GM19023 (cell line): ENCODE data around the gene RNF17.
"Not testable (repeated sequence)": the region's sequence is repeated elsewhere in the genome, so short reads cannot be mapped to it uniquely, and the experiment has no call there.

ENCODE experiments used
- ATAC-seq: cut with Tn5 transposase; IDR thresholded peaks from one replicate; pipeline ENCODE4 v1.9.1; 2021; ENCODE audit warnings: mild to moderate bottlenecking, moderate library complexity; ENCODE audit not compliant: unreplicated experiment

The RNF17 gene

DNA sequence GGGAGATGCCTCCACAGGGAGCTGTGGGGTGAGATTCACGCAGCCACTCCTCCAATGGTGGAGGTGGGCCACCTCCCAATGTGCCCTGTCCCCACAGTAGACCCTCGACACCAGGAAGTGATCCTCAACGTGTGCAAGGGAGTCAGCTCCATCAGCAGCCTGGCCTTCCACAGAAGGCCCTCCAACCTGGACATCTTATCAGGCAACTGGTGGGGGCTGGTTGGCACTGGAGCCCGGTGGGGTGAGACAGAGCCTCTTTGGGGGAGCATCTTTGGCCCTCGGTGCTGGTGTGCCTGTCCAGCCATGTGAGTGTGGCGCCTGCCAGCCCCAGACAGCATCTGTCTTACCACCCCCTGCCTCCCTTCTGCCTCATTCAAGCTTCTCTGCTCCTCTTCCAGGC lies 19.7 kb upstream of the RNF17 start:
- no peak for ATAC-seq

DNA sequence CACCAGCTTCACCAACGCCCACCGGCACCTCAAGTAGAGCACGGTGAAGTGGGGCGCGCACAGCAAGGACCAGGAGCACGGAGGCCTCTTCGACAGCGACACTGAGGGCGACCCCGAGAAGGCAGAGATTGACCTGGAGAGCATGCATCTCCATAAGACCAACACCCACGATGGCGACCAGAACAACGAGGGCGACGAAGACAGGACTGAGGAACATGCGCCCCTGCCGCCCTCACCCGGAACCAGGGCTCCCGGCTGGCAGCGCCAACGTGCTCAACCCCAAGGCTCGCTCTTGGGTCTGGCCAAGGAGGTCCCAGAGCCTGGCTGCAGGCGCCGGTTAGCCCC lies 18.5 kb upstream of the RNF17 start:
- ATAC-seq, result no peak

DNA sequence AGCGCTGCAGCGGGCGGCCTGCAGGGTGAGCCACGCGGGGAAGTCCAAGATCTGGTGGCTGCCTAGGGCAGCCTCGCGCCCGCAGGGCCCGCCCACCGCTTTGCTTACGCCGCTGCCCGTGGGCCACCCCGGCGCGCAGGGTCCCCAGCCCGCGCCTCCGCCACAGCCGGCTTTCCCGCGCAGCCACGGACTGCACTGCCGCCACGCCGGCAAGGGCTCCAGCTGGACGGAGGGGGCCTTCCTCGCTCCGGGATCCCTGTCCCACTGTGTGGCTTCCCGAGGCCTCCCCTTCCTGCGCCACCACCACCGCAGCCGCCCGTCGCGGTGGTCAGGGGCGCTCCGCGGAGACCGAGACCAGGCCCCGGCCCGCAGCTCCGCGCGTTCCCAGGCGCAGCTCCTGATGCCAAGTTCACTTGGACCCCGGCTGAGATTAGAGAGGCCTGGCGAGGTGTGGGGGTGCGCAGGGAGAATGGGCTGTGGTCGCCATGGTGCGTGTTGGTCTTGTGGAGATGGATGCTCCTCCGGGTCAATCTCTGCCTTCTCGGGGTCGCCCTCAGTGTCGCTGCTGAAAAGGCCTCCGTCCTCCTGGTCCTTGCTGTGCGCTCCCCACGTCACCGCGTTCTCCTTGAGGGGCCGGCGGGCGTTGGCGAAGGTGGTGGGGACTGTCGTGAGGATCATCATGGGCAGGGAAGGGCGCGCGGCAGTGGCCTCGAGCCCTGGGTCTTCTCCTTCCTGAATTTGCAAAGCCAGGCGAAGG lies 17.9 kb upstream of the RNF17 start:
- no peak for ATAC-seq

DNA sequence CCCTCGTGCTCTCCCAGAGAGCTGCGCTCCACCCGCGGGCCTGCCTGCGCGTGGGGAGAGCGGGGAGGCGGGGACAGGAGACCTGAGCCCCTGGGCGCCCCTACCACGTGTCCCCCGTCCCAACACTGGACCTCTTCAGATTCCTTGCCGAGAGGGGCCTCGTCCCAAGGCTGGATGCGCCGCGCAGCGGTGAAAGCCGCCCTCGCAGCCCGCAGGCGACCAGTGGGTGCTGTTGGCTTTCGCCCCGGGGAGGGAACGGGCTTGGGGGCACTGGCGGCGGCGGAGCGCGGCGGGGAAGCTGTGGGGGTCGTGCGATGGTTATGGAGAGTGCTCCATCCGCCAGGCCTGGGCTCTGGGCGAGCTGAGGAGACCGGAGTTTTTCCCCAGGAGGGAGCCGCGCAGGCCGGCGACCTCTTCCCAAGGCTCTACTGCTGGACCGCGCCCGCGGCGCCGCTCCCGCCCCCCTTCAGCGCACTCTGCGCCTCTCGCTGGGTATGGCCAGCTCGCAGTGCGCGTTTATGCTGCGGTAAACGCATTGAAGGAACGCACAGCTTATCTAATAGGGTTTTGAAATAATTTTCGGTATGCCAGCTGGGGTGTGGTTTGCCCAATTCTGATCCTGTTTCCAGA lies 17.2 kb upstream of the RNF17 start:
- no peak for ATAC-seq

DNA sequence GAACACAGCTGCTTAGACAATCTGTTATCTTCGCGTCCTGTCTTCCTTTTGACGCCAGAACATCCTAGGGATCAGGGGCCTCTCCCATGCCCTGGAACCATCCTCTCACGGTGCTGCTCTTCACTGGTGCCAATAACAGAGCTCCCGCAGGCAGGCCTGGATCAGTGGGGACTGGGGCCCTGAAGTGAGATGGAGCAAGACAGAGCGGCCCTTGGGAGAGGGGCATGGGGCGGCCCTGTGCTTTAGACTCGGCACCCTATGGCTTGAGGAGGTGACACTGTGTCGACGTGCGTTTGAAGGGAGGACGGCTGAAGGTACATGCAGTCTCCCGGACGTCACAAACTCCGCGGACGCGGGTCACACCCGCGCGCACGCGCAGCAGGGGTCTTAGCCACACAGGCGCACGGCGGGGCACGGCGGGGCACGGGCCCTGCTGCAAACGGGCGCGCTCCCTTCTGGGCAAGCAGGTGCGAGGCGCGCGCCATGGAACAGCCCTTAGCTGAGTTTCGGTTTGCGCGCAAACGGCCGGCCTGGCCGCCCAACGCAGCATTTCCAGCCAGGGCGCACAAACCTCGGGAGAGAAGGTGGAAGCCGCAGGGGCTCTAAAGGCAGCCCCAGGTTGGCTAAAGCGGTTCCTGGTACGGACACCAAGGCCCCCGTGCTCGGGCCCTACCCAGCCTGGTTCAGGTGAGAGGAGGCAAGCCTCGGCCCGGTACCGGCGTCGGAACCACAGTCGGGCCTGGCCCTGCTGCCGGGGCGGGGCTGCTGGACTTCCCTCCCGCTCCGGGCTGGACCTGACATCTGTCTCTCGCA lies 16.5 kb upstream of the RNF17 start:
- no peak for ATAC-seq

DNA sequence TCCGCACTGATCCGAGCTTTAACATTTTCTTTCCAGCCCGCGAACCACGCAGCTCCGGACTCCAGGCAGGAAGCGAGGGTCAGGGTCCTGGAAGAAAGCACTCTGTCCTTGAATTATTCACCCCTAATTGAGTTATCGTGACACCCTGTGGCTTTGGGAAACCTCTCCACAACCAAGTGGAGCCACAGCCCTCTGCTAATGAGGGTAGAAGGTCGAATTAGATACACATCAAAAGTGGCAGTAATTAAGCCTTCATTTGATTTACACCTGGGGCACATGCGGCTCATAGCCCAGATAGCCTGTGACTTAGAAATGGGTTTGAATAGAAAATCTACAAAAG lies 15.9 kb upstream of the RNF17 start:
- ATAC-seq, result no peak

DNA sequence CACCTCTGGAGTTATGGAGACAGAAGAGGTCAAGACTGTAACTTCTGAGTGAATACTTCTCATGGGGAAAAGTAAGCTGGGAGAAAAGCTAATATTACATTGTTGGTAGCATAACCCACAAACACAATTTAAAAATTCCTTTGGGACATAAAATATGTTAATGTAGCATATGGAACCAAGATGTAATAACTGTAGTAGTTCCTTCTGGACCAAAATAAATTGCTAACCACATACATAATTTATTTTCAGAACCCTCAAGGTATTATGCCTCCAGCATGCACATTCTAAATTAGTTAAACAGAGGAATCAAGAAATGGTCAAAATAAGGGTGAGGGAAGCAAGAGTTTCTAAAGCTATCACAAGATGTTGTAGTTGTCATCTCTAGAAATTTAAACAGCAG lies 4.8 kb upstream of the RNF17 start:
- no peak for ATAC-seq

DNA sequence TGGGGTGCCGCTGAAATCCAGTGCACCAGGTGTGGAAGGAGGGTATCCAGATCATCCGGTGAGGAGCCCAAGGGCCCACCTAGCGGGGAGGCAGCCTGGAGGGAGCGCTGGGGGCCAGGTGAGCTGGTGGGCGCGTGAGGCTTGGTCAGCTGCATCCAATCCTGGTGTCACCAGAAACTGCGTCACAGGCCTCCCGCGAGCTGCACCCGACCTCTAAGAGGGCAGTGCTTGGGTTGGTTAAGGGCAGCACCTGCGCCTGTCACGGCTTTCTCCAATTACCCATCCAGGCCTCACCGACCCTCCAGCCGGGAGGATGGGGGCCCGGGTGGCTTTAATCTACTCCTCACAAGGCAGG lies 284 bp downstream of the RNF17 start:
- no peak for ATAC-seq

DNA sequence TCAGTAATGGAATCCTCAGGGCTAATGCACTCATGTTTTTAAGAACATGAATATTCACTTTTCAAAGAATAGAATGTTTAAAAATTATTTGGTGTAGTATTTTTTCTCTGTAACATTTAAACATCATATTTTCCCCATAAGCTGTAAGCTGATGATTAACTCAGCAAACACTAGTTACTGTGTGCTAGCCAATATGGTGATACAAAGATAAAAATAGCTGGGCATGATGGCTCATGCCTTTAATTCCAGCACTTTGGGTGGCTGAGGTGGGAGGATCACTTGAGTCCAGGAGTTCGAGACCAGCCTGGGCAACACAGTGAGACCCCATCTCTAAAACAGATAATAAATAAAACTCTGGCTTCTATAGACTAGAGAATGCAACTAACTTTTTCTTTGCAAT lies 13.2 kb downstream of the RNF17 start:
- no peak for ATAC-seq

DNA sequence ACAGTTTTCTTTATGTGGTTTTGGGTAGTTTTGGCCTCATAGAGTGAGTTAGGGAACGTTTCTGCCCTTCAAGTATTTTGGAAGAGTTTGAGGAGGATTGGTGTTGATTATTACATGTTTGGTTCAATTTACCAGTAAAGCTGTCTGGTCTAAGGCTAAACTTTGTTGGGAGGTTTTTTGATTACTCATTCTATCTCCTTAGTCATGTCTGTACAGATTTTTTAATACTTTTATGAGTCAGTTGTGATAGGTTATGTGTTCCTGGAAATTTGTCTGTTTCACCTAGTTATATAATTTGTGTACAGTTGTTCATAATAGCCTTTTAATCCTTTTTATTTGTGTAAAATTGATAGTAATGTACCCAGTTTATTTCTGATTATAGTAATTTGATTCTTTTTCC lies 20.4 kb downstream of the RNF17 start:
- no peak for ATAC-seq

DNA sequence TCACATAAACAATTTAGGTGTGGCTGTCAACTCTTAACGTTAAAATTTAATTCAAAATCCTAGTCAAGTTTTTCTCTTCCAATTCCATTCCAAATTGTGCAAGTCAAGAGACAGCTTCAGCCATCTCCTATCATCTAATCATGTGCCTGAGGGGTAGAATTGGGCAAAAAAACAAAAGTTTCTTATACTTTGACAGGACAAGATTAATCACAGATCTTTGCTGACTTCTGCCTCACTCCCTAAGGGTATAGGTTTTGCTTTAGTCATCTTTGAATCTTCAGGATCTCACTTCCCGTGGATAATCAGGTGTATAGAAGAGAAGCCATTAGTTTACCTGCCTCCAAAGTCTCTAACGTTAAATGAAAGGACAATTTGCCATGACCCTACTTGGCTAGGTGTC lies 24.6 kb downstream of the RNF17 start:
- no peak for ATAC-seq

DNA sequence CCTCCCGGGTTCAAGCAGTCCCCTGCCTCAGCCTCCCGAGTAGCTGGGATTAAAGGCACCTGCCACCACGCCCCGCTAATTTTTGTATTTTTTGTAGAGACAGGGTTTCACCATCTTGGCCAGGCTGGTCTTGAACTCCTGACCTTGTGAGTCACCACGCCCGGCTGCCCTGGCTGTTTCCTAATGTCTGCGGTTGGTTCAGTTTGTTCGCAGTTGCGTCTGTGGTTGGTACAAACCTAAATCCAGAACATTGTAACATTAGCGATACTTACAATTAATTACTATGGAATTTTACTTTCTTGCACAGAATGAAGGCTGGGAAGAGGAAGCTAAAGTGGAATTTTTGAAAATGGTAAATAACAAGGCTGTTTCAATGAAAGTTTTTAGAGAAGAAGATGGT lies 38.1 kb downstream of the RNF17 start:
- no peak for ATAC-seq

DNA sequence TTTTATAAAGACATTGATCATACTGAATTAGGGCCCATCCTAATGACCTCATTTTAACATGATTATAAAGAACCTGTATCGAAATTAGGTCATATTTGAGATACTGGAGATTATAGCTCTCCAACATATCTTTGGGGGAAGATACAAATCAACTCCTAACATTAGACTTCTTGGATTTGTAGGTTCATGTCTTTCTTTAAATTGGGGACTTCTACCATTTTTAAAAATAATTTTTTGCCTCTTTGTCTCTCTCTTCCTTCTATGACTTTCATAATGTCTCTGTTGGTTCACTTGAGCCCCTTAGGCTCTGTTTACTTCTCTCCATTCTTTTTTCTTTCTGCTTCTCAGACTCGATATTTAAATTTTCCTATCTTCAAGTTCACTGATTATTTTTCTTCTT lies 57.2 kb downstream of the RNF17 start:
- no peak for ATAC-seq

DNA sequence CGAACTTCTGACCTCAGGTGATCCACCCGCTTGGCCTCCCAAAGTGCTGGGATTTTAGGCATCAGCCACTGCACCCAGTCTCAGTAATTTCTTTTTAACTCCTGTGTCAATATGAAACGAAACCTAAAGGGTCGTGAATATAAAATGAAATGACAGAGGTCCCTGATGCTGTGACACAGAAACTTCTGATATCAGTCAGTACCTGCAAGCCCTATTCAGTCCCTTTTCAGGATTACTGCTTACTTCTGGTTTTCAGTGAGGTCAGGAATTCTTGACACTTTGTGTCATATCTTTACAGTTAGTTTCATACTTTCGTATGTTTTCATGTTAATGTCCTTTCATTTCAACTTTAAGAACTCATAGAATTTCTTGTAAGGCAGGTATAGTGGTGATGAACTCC lies 58.7 kb downstream of the RNF17 start:
- ATAC-seq, result no peak

DNA sequence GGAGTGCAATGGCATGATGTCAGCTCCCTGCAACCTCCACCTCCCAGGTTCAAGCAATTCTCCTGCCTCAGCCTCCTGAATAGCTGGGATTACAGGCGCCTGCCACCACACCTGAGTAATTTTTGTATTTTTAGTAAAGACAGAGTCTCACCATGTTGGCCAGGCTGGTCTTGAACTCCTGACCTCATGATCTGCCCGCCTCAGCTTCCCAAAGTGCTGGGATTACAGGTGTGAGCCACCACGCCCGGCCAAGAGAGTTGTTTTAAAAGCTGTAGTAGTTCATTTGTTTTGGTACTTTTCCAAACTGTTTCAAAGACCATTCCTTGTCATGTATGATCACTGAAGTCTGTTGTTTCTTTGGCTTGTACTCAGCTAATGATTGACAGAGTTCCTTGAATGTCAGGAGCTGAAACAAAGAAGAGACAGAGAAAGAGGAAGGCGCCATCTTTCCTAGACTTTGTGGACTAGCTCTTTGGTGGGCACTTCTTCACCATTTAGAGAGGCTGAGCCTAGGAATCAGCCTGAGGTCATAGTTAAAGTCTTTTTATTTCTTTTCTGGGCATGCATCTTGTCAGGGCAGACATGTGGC lies 59.2 kb downstream of the RNF17 start:
- not testable (repeated sequence) for ATAC-seq

DNA sequence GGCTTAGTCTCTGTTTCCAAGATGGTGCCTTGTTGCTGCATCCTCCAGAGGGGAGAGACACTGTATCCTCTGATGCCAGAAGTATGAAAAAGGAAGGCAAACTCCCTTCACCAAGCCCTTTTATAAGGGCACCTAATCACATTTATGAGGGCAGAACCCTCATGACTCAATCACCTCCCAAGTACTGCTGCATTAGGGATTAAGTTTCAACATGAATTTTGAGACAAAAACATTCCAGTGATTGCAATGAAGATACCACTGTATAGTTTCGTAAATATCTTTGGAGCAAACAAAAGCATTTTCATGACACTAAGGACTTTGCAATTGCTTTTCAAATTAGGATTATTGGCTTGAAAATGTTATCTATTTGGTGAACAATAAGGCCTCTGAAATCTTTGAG lies 63.8 kb downstream of the RNF17 start:
- no peak for ATAC-seq

DNA sequence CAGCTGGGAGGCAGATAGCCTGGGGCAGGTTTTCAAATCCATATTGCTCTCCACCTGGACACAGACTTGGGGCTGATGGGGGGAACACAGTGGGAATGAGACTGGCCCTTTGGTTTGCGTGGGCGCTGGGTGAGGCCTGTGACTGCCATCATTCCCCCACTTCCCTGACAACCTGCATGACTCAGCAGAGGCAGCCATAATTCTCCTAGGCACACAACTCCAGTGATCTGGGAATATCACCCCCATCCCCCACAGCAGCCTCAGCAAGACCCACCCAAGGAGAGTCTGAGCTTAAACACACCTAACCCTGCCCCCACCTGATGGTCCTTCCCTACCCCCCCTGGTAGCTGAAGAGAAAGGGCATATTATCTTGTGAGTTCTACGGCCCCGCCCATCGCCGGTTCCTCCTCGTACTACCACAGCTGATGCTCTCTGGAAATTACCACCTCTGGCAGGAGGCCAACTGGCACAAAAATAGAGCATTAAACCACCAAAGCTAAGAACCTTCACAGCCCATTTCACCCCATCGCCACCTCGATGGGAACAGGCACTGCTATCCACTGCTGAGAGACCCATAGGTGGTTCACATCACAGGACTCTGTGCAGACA lies 71.0 kb downstream of the RNF17 start:
- no peak for ATAC-seq

DNA sequence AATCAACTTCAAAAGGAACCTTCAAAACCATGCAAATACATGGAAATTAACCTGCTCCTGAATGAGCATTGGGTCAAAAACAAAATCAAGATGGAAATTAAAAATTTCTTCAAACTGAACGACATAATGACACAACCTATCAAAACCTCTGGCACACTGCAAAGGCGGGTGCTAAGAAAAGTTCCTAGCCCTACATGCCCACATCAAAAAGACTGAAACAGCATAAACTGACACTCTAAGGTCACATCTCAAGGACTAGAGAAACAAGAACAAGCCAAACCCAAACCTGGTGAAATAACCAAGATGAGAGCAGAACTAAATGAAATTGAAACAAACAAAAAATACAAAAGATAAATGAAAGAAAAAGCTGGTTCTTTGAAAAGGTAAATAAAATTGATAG lies 73.6 kb downstream of the RNF17 start:
- ATAC-seq, result not testable (repeated sequence)

DNA sequence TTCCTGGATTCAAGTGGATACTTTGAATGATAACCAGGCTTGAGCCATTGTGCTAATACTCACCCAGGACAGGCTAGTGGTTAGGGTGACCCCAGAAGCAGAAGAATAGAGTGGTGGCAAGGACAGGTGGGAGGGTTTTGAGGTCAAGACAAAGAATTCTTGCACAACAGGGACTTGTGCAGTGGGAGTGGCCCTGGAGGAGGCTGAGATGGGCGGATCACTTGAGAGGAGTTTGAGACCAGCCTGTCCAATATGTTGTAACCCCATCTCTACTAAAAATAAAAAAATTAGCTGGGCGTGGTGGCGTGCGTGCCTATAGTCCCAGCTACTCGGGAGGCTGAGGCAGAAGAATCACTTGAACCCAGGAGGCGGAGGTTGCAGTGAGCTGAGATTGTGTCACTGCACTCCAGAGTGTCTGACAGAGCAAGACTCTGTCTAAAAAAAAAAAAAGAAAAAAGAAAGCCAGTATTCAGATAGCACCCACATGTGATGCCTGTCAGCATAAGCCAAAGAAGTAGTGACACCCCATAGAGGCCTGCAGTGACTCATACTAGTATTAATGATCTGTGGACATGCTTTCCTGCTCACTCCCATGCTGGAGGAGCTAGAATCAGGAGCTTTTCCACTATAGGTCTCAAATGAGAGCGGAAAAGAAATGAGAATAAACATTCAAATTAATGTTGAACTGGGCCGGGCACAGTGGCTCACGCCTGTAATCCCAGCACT lies 78.7 kb downstream of the RNF17 start:
- no peak for ATAC-seq

DNA sequence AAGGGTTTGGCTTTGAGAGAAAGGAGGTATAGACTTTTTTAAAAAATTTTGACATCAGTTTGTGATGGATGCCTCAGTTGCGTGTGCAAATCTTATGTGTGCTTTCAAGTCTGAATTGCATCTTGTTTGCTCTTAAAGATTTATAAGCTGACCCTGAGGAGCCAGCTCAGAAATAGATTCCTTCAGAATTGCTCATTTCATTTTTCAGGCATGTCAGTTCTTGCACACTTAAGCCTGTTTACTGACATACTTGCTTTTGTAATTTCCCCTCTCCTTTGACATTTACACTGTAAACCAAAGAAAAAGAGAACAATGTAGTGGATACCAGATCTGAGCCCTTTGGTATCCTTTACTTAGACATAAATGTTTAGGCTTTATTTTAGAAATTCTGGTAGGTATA lies 87.6 kb downstream of the RNF17 start:
- ATAC-seq, result no peak

DNA sequence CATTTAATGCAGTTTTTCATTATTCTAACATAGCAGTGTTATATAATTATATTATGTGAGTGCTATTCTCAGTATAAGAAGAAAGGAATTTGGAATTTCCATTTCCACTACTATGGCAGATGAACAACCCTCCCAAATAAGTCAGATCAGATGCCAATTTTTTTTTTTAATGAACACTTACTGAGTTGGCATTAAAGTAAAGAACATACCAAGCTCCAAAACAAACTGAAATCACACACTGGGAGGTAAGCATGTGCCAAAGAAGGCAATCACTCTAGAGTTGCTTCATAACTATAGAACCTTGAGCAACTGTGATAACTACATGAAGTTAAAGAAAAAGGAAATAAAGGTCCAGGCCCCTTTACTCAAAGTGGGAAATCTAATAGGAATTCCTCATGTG lies 90.3 kb downstream of the RNF17 start:
- no peak for ATAC-seq
